OCI-LY7 (cell line): ENCODE data around the gene ARV1. TPM values are rescaled to one million over a fixed set of nuclear protein-coding genes. Genes with fewer than 3 reads are reported as not detected.

Experiments
- BruUV-seq: library from RNA; stranded (reverse); fragments of 400-500 nt; replicated peaks from 2 replicates; lab custom pipeline; 2021; lab: Mats Ljungman, UMichigan
- CTCF ChIA-PET: fragments of 300-600 bp; sonication (Branson Sonifier 250); formaldehyde crosslinking; loops from one replicate; lab custom pipeline; 2022; ENCODE audit warnings: antibody characterized with exemption; ENCODE audit not compliant: unreplicated experiment; lab: Charles Lee
- POLR2A ChIA-PET: fragments of 300-600 bp; sonication (Branson Sonifier 250); formaldehyde crosslinking; loops from one replicate; lab custom pipeline; 2022; ENCODE audit warnings: antibody characterized with exemption; lab: Charles Lee
- DNase-seq: peaks from one replicate; pipeline ENCODE4 v3.0.0-alpha.2; 2015; ENCODE audit warnings: low spot score
- H2AFZ ChIP-seq: fragments of 200-600 bp; sonication (generic), shearing (Covaris generic); 2 replicates; pipeline ENCODE4 v1.6.1; 2014; ENCODE audit warnings: mild to moderate bottlenecking, antibody characterized with exemption, low read length, moderate library complexity
- H3K27ac ChIP-seq: fragments of 200-600 bp; sonication (generic); 2 replicates; pipeline ENCODE4 v1.5.1; 2014; ENCODE audit warnings: mixed run types, low read depth, mild to moderate bottlenecking, moderate library complexity, low read length, inconsistent platforms; ENCODE audit not compliant: poor library complexity, severe bottlenecking
- H3K36me3 ChIP-seq: fragments of 200-600 bp; sonication (generic); 2 replicates; pipeline ENCODE4 v1.6.1; 2014; ENCODE audit warnings: mild to moderate bottlenecking, antibody characterized with exemption, low read length, moderate library complexity, mixed read lengths; ENCODE audit not compliant: insufficient read depth
- H3K4me1 ChIP-seq: fragments of 200-600 bp; sonication (generic); 2 replicates; pipeline ENCODE4 v1.5.1; 2014; ENCODE audit warnings: mild to moderate bottlenecking, low read length; ENCODE audit not compliant: insufficient read depth, poor library complexity, severe bottlenecking
- H3K4me2 ChIP-seq: fragments of 200-600 bp; sonication (generic); 2 replicates; pipeline ENCODE4 v1.6.1; 2014; ENCODE audit warnings: mild to moderate bottlenecking, low read length
- H3K4me3 ChIP-seq: fragments of 200-600 bp; sonication (generic); 2 replicates; pipeline ENCODE4 v1.5.1; 2014; ENCODE audit warnings: mild to moderate bottlenecking, low read depth, low read length; ENCODE audit not compliant: poor library complexity, severe bottlenecking
- H3K79me2 ChIP-seq: fragments of 200-600 bp; sonication (generic); 2 replicates; pipeline ENCODE4 v1.6.1; 2016; ENCODE audit warnings: low read depth, mild to moderate bottlenecking, low read length, moderate library complexity, mixed read lengths; ENCODE audit not compliant: insufficient read depth
- H3K9me2 ChIP-seq: fragments of 200-600 bp; sonication (generic); 2 replicates; pipeline ENCODE4 v1.6.1; 2016; ENCODE audit warnings: mild to moderate bottlenecking, low read length, mixed read lengths; ENCODE audit not compliant: insufficient read depth
- H3K9me3 ChIP-seq: fragments of 200-600 bp; sonication (generic); 2 replicates; pipeline ENCODE4 v1.6.1; 2014; ENCODE audit warnings: mild to moderate bottlenecking, mixed run types, low read length, mixed read lengths
- H4K20me1 ChIP-seq: fragments of 200-600 bp; sonication (generic); 2 replicates; pipeline ENCODE4 v1.6.1; 2014; ENCODE audit warnings: mild to moderate bottlenecking, antibody characterized with exemption, low read length, moderate library complexity, mixed read lengths; ENCODE audit not compliant: insufficient read depth
- CTCF ChIP-seq: fragments of 200-600 bp; sonication (generic); conservative IDR thresholded peaks from 2 replicates; pipeline ENCODE4 v1.5.1; 2014; ENCODE audit warnings: mild to moderate bottlenecking, antibody characterized with exemption, low read length, moderate library complexity, mixed read lengths
- EZH2phosphoT487 ChIP-seq: fragments of 200-600 bp; sonication (generic); IDR thresholded peaks from 2 replicates; pipeline ENCODE4 v1.6.1; 2018; ENCODE audit warnings: low read depth, borderline replicate concordance, mild to moderate bottlenecking, mixed run types, antibody characterized with exemption, low read length, moderate library complexity, mixed read lengths
- intact Hi-C: fragments of 100-400 bp; cut with micrococcal nuclease; formaldehyde crosslinking; loops from one replicate; pipeline ENCODE4 v1.10.0; 2022; ENCODE audit not compliant: unreplicated experiment
- total RNA-seq, 2 experiments: library from RNA; depleted of rRNA in 1 of 2; stranded (reverse); fragments of >200 nt in 1 of 2; shearing (Covaris generic) in 1 of 2; gene quantifications; 2 replicates each; pipeline ENCODE4 v1.2.3, GENCODE V29; 2014 to 2022

Gene ARV1
- total RNA-seq, 2 experiments from 2014 or later: 15.1 to 21.2 TPM

DNA sequence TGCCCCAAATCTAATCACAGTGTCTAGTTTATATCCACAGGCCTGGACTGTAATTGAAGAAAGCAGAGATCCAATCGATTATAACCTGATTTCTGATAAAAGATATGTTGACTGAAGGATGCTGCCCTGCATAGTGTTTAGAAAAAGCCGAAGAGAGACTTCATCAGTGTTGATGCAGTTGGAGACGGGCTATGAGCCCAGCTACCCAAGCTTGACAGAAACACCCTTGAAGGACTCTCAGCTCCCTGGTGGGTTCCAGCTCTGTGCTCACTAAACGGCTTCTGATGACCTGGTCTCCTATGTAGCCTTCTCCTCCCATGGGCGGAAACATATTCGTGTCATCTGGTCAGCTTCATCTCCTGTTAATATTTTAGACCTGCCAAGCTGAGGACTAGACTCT, 50.9 kb downstream of the ARV1 start:
- Histone ChIP-seq H2AFZ (no peak overlapping the region), H3K9me3 (no peaks in the 10 kb centered on the region), H3K4me1 (no peaks in the 10 kb centered on the region), H3K4me3 (no peak overlapping the region), H4K20me1 (no peaks in the 10 kb centered on the region), H3K4me2 (no peak overlapping the region), H3K36me3 (no peaks in the 10 kb centered on the region), H3K79me2 (no peaks in the 10 kb centered on the region), H3K27ac (no peak overlapping the region), H3K9me2 (no peaks in the 10 kb centered on the region)
- BruUV-seq: no TSS peak
- POLR2A ChIA-PET: no interaction called here
- DNase-seq: no peak
- TF ChIP-seq EZH2phosphoT487 (no peak), CTCF (no peak)
- CTCF ChIA-PET: no interaction called here
- intact Hi-C loops: no loop called here

DNA sequence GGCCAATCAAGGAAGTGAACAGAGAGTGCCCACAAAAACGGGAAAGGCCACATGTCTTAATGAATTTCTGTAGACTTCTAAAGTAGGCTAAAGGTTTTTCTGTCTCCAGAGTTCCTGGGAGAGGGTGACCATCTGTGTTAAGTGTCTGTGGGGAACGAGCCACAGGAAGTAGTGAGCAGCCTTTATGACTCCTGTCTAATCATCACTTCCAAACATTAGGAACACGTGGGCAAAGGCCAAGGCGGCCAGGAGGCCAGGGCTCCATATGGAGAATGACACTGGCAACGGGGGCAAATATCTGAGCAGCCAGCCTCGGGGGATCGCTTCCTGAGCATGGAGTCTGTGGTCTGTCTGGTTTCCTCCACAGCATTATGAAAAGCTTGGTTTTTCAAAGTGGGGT, 54.1 kb downstream of the ARV1 start:
- intact Hi-C loops: no loop called here
- ChIA-PET CTCF (no interaction called here), POLR2A (no interaction called here)
- no TSS peak for BruUV-seq
- H3K4me3 ChIP-seq: no peak overlapping the region
- no peaks in the 10 kb centered on the region for H3K36me3 ChIP-seq
- H3K79me2 ChIP-seq: no peaks in the 10 kb centered on the region
- no peak overlapping the region for H3K27ac ChIP-seq
- H3K4me2 ChIP-seq: no peak overlapping the region
- no peak for DNase-seq
- no peaks in the 10 kb centered on the region for H3K9me3 ChIP-seq
- no peaks in the 10 kb centered on the region for H4K20me1 ChIP-seq
- H2AFZ ChIP-seq: no peak overlapping the region
- H3K4me1 ChIP-seq: no peaks in the 10 kb centered on the region
- TF ChIP-seq EZH2phosphoT487: no peak
- no peak for TF ChIP-seq CTCF
- no peaks in the 10 kb centered on the region for H3K9me2 ChIP-seq

DNA sequence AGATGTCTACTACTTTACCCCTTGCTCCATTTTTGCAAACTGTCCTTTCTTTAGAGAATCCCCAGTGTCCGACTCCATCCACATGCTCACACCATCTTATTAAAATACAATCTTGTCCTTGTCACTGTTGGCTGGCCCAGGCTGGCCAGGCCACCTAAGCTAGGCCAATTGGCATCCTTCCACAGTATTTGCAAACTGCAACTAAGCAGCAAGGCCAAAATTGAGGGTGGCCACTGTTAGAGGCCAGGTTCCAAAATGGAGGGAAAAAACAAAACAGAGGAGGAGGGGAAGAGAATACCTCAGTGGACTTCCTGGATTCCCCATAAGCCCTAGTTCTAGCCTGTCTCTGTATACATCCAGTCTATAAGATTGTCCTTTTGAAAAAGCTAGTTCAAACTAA, 56.9 kb downstream of the ARV1 start:
- Histone ChIP-seq H2AFZ (no peak overlapping the region), H3K36me3 (no peaks in the 10 kb centered on the region), H3K27ac (no peak overlapping the region), H3K9me3 (no peaks in the 10 kb centered on the region), H3K79me2 (no peaks in the 10 kb centered on the region), H4K20me1 (0 out of 2 replicates have a peak, but pooled peaks cover 4% of the 10 kb centered on the region), H3K4me3 (no peak overlapping the region), H3K4me2 (no peak overlapping the region), H3K4me1 (peaks cover 4% of the 10 kb centered on the region), H3K9me2 (no peaks in the 10 kb centered on the region)
- TF ChIP-seq CTCF: no peak
- TF ChIP-seq EZH2phosphoT487: no peak
- no peak for DNase-seq
- intact Hi-C loops: no loop called here
- ChIA-PET POLR2A (interaction anchor here (0.6 kb wide), 2 partner anchors 47 to 84 kb away, joined by 3 to 4 read pairs; no protein-coding TSS in a partner anchor), CTCF (no interaction called here)
- no TSS peak for BruUV-seq
